ENCODE data around the gene FEZF1. TPM values are rescaled to one million over a fixed set of nuclear protein-coding genes. Genes with fewer than 3 reads are reported as not detected.

FEZF1 gene
- total RNA-seq, 1 donor from 2014 or later = 12.7 TPM

GRCh38 chr7:122316467-122317388 is 12.2 kb upstream of the FEZF1 start:
- peaks cover 4% of the 10 kb centered on the region for H3K36me3 Mint-ChIP-seq (ENCODE audit: unreplicated experiment)
- peaks cover 14% of the 10 kb centered on the region for H3K9me3 Mint-ChIP-seq (ENCODE audit: unreplicated experiment)
- no peak overlapping the region for H3K27ac Mint-ChIP-seq (ENCODE audit: unreplicated experiment)
- peak overlapping the region; percentile 81 for H3K4me3 Mint-ChIP-seq (ENCODE audit: unreplicated experiment)
- DNase-seq = peak; percentile 62
- H3K4me1 Mint-ChIP-seq (ENCODE audit: low read depth, unreplicated experiment) = peaks cover 10% of the 10 kb centered on the region
- peaks cover 22% of the 10 kb centered on the region for H3K27me3 Mint-ChIP-seq (ENCODE audit: unreplicated experiment)
- TF ChIP-seq CTCF (IDR thresholded peaks at IDR 0.05; ENCODE audit: partially characterized antibody, unreplicated experiment) = no peak

DNA sequence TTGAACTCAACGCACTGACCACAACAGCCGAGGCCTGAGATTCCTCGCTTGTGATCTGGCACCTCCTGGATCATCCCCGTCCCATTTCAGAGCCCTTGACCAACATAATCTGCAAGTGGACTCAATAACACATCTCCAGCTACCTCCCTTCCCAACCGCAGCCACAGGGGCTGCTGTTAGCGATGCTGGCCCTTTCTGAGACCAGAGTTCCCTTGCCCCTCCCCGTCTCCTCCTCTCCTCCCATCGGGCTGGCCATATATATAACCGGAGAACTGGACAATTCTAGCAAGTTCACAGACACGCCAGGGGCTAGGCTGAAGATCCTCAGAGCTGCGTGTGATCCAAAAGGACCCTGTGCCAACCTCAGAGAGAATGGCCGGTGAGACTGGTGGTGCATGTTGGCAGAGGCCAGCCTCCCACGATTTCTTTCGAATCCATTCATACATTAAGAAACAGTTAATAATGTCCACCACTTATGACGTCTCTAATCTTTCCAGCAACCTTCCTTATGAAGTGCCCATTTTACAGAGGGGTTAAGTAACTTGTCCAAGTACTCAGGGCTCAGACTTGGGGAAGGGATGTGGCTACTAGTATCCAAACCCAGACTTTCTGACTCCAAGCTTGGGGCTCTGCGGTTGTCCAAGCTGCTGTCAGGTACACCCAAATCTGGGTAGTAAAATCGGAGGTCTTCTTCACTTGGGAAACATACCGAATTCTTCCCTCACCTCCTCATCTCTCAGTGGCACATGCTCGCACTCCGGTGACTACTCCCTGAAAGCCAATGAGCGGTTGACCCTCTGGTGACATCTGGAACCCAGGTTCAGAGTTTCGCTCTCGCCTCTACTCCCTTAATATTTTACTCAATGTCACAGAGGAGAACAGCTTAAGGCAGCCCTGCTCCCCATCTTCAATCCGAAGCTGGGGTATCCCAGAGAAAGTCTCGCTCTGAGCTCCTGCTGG is 11.2 kb upstream of the FEZF1 start:
- Mint-ChIP-seq H3K9me3 (ENCODE audit: unreplicated experiment) (peaks cover 21% of the 10 kb centered on the region), H3K27me3 (ENCODE audit: unreplicated experiment) (peaks cover 27% of the 10 kb centered on the region), H3K27ac (ENCODE audit: unreplicated experiment) (no peak overlapping the region), H3K36me3 (ENCODE audit: unreplicated experiment) (peaks cover 4% of the 10 kb centered on the region), H3K4me1 (ENCODE audit: low read depth, unreplicated experiment) (peaks cover 16% of the 10 kb centered on the region), H3K4me3 (ENCODE audit: unreplicated experiment) (peak overlapping the region; percentile 84)
- no peak for TF ChIP-seq CTCF (IDR thresholded peaks at IDR 0.05; ENCODE audit: partially characterized antibody, unreplicated experiment)
- DNase-seq = no peak

DNA sequence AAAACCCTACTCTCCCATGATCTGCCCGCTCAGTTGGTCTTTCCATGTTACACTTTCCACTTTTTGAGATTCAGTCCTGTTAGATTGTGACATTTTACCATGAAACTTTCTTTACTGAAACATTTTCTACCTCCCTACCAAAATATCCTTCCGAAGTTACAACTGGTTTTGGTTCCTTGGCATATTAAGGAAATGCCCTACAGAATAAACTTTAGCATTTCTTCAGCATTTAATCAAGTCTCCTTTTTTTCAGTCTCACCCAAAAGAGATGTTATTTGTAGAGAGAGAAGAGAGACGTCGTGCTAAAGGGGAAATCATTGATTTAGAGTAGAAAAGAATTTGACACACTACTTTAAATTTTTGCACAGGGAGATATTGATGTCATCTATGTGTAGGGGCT is 9.7 kb upstream of the FEZF1 start:
- Mint-ChIP-seq H3K4me3 (ENCODE audit: unreplicated experiment) (peak overlapping the region; percentile 67), H3K9me3 (ENCODE audit: unreplicated experiment) (peaks cover 24% of the 10 kb centered on the region), H3K27me3 (ENCODE audit: unreplicated experiment) (peaks cover 30% of the 10 kb centered on the region), H3K27ac (ENCODE audit: unreplicated experiment) (no peak overlapping the region), H3K36me3 (ENCODE audit: unreplicated experiment) (peaks cover 4% of the 10 kb centered on the region), H3K4me1 (ENCODE audit: low read depth, unreplicated experiment) (peaks cover 22% of the 10 kb centered on the region)
- no peak for TF ChIP-seq CTCF (IDR thresholded peaks at IDR 0.05; ENCODE audit: partially characterized antibody, unreplicated experiment)
- DNase-seq = no peak

DNA sequence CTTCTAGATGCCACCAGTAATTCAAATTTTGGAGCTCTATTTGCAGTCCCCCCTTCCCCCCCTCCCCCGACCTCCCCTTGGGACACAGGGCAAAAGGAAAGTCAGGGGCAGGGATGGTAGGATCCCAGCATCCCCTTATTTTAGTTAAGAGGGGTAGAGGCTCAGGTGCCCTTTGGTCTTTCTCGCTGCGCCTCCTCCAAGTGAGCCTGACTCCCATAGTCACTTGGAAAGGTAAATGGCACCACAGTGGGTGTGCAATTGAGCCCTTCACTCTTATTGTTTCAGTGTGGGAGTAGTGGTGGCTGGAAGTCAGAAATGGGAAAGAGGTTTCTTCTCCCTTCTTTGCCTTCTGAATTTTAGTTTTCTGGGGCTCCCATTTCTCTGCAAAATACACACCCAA is 8.2 kb upstream of the FEZF1 start:
- peaks cover 20% of the 10 kb centered on the region for H3K9me3 Mint-ChIP-seq (ENCODE audit: unreplicated experiment)
- no peak for DNase-seq
- H3K27me3 Mint-ChIP-seq (ENCODE audit: unreplicated experiment) = peaks cover 27% of the 10 kb centered on the region
- no peak for TF ChIP-seq CTCF (IDR thresholded peaks at IDR 0.05; ENCODE audit: partially characterized antibody, unreplicated experiment)
- H3K36me3 Mint-ChIP-seq (ENCODE audit: unreplicated experiment) = peaks cover under 1% of the 10 kb centered on the region
- H3K4me3 Mint-ChIP-seq (ENCODE audit: unreplicated experiment) = no peak overlapping the region
- peaks cover 27% of the 10 kb centered on the region for H3K4me1 Mint-ChIP-seq (ENCODE audit: low read depth, unreplicated experiment)
- no peak overlapping the region for H3K27ac Mint-ChIP-seq (ENCODE audit: unreplicated experiment)

All from glutamatergic neuron (in vitro differentiated cells).